ENCODE data around the gene SLC29A4. TPM values are rescaled to one million over a fixed set of nuclear protein-coding genes. Genes with fewer than 3 reads are reported as not detected.

Gene SLC29A4
- polyA plus RNA-seq (0.43 to 1.9 TPM (median 0.65 TPM) in 3 replicates), polyA minus RNA-seq (1.0 to 5.3 TPM (median 5.0 TPM) in 3 replicates)
- polyA plus RNA-seq (2011; ENCODE audit: low read depth), result 3.7 TPM
- 1.1 and 2.2 TPM in 2 replicates for polyA plus RNA-seq (2011; cell fraction: cytosol; rRNA removed)
- polyA plus RNA-seq (2011; cell fraction: nucleus; rRNA removed), result 1.2 and 2.2 TPM in 2 replicates
- polyA plus RNA-seq (2012; ENCODE audit: low replicate concordance), result 2.2 and 6.9 TPM in 2 replicates
- 6.7 TPM for polyA minus RNA-seq (2011; cell fraction: cytosol; rRNA and poly(A)+ RNA removed)
- 1.8 and 2.3 TPM in 2 replicates for polyA minus RNA-seq (2011; cell fraction: nucleus; rRNA and poly(A)+ RNA removed)

- H3K36me3 ChIP-seq (ENCODE audit: control insufficient read depth in 2 of 2, extremely low read depth in 1 of 2, insufficient read depth in 2 of 2, low read length in 2 of 2), result no peaks in the 10 kb centered on the region
- no peak within 1 kb of the TSS for H3K27ac ChIP-seq (ENCODE audit: control insufficient read depth, insufficient read depth, low read length)
- no peak within 1 kb of the TSS for H2AFZ ChIP-seq (ENCODE audit: control insufficient read depth, low read length)
- H4K20me1 ChIP-seq (ENCODE audit: control insufficient read depth, extremely low read depth, insufficient read depth, low read length), result no peaks in the 10 kb centered on the region
- H3K27me3 ChIP-seq (ENCODE audit: control insufficient read depth, extremely low read depth, insufficient read depth, low read length), result peaks cover 18% of the 10 kb centered on the region
- no peaks in the 10 kb centered on the region for H3K9me1 ChIP-seq (ENCODE audit: control insufficient read depth, extremely low read depth, insufficient read depth, low read length)
- dilution Hi-C loops (cut with MboI; ENCODE audit: extremely low pct_ligation_motif_present, low sequenced_read_pairs), result no loop called here
- no peaks in the 10 kb centered on the region for H3K4me1 ChIP-seq (ENCODE audit: control insufficient read depth, extremely low read depth, insufficient read depth, low read length)
- DNase-seq (ENCODE audit: low read depth, low spot score) (no peak), FAIRE-seq (no peak)
- no peak within 1 kb of the TSS for H3K9ac ChIP-seq (ENCODE audit: control insufficient read depth, extremely low read depth, insufficient read depth, low read length)
- H3K9me3 ChIP-seq (ENCODE audit: control insufficient read depth, low read depth, low read length), result no peaks in the 10 kb centered on the region
- H3K4me2 ChIP-seq (ENCODE audit: control insufficient read depth, extremely low read depth, insufficient read depth, low read depth, low read length), result peak within 1 kb of the TSS; percentile 32
- TF ChIP-seq EZH2 (IDR thresholded peaks at IDR 0.05; ENCODE audit: low read length), result no peak
- TF ChIP-seq, protein P1, sequence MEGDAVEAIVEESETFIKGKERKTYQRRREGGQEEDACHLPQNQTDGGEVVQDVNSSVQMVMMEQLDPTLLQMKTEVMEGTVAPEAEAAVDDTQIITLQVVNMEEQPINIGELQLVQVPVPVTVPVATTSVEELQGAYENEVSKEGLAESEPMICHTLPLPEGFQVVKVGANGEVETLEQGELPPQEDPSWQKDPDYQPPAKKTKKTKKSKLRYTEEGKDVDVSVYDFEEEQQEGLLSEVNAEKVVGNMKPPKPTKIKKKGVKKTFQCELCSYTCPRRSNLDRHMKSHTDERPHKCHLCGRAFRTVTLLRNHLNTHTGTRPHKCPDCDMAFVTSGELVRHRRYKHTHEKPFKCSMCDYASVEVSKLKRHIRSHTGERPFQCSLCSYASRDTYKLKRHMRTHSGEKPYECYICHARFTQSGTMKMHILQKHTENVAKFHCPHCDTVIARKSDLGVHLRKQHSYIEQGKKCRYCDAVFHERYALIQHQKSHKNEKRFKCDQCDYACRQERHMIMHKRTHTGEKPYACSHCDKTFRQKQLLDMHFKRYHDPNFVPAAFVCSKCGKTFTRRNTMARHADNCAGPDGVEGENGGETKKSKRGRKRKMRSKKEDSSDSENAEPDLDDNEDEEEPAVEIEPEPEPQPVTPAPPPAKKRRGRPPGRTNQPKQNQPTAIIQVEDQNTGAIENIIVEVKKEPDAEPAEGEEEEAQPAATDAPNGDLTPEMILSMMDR (optimal IDR thresholded peaks at IDR 0.05 in 1 of 3, IDR thresholded peaks at IDR 0.05 in 1 of 3, conservative IDR thresholded peaks at IDR 0.05 in 1 of 3; ENCODE audit: extremely low read depth in 1 of 3, insufficient read depth in 2 of 3, low read length in 3 of 3), result no peak
- no peaks in the 10 kb centered on the region for H3K79me2 ChIP-seq (ENCODE audit: control insufficient read depth, insufficient read depth, low read length)
- peak within 1 kb of the TSS in 1 of 3 experiments; percentile 18 for H3K4me3 ChIP-seq (ENCODE audit: control insufficient read depth in 2 of 3, extremely low read depth in 1 of 3, insufficient read depth in 2 of 3, low read depth in 1 of 3, low read length in 3 of 3)
Measured at GRCh38 chr7:5282543-5283316, at the start of gene SLC29A4. Gene SLC29A4, plus strand, starts transcription at chr7:5282943. Its CDS starts 4,874 bp downstream, at chr7:5287817.

DNA sequence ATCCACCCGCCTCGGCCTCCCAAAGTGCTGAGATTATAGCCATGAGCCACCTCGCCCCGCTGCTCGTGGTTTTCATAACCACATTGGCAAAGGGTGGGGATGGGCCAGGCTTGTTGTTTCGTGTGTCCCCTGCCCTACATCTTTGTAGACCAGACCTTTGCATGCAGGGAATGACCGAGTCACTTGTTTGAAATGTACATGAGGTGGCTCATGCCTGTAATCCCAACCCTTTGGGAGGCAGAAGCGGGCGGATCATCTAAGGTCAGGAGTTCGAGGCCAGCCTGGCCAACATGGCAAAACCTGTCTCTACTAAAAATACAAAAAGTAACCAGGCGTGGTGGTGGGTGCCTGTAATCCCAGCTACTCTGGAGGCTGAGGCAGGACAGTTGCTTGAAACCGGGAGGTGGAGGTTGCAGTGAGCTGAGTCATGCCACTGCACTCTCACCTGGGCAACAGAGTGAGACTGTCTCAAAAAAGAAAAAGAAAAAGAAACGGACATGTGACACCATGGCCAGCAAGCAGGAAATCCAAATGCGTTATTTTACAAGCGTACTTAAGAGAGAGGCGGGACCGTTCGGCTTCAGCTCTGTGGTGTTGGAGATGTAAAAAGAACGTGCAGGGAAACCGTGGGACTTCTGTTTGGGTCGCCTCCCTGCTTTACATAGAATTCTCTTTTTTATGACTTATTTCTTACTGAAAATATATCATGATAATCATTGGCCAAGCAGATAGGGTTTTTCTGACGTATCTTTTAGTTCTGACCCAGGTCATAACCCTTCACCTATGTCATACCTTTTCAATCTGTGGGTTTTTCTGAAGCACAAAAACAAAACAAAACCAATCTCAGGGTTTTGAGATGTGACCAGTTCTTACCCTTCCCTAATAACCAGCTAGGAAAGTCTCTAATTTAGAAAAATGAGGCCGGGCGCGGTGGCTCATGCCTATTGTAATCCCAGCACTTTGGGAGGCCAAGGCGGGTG, 47.6 kb upstream of the SLC29A4 start:
- H3K9ac ChIP-seq (ENCODE audit: control insufficient read depth, extremely low read depth, insufficient read depth, low read length), result no peak overlapping the region

More for the DNA sequence above, 47.6 kb upstream of the SLC29A4 start:
- H3K27ac ChIP-seq (ENCODE audit: control insufficient read depth, insufficient read depth, low read length), result no peak overlapping the region
- H3K27me3 ChIP-seq (ENCODE audit: control insufficient read depth, extremely low read depth, insufficient read depth, low read length), result no peaks in the 10 kb centered on the region
- FAIRE-seq (no peak), DNase-seq (ENCODE audit: low read depth, low spot score) (no peak)
- peaks cover 6 to 10% of the 10 kb centered on the region in 2 experiments for H3K36me3 ChIP-seq (ENCODE audit: control insufficient read depth in 2 of 2, extremely low read depth in 1 of 2, insufficient read depth in 2 of 2, low read length in 2 of 2)
- no peaks in the 10 kb centered on the region for H3K79me2 ChIP-seq (ENCODE audit: control insufficient read depth, insufficient read depth, low read length)
- H3K4me3 ChIP-seq (ENCODE audit: control insufficient read depth in 2 of 3, extremely low read depth in 1 of 3, insufficient read depth in 2 of 3, low read depth in 1 of 3, low read length in 3 of 3), result no peak overlapping the region
- TF ChIP-seq EZH2 (IDR thresholded peaks at IDR 0.05; ENCODE audit: low read length), result no peak
- TF ChIP-seq, protein P1 (optimal IDR thresholded peaks at IDR 0.05 in 1 of 3, IDR thresholded peaks at IDR 0.05 in 1 of 3, conservative IDR thresholded peaks at IDR 0.05 in 1 of 3; ENCODE audit: extremely low read depth in 1 of 3, insufficient read depth in 2 of 3, low read length in 3 of 3), result no peak
- dilution Hi-C loops (cut with MboI; ENCODE audit: extremely low pct_ligation_motif_present, low sequenced_read_pairs), result no loop called here
- no peak overlapping the region for H3K4me2 ChIP-seq (ENCODE audit: control insufficient read depth, extremely low read depth, insufficient read depth, low read depth, low read length)
- H3K9me3 ChIP-seq (ENCODE audit: control insufficient read depth, low read depth, low read length), result no peaks in the 10 kb centered on the region
- H3K9me1 ChIP-seq (ENCODE audit: control insufficient read depth, extremely low read depth, insufficient read depth, low read length), result no peaks in the 10 kb centered on the region
- no peaks in the 10 kb centered on the region for H3K4me1 ChIP-seq (ENCODE audit: control insufficient read depth, extremely low read depth, insufficient read depth, low read length)
- no peak overlapping the region for H2AFZ ChIP-seq (ENCODE audit: control insufficient read depth, low read length)
- no peaks in the 10 kb centered on the region for H4K20me1 ChIP-seq (ENCODE audit: control insufficient read depth, extremely low read depth, insufficient read depth, low read length)

Data from keratinocyte (primary cell).